ENCODE results near the gene DNAJC11.

The DNAJC11 gene

GRCh38 chr1:6591222-6591621, 110.4 kb downstream of the DNAJC11 start:
- Histone ChIP-seq H3K4me1 (ENCODE audit: control insufficient read depth, insufficient read depth, low read length) (no peaks in the 10 kb centered on the region), H3K27me3 (ENCODE audit: control insufficient read depth, insufficient read depth, low read length) (no peaks in the 10 kb centered on the region), H3K4me3 (ENCODE audit: low read length) (no peak overlapping the region), H3K36me3 (ENCODE audit: control insufficient read depth, insufficient read depth, low read length) (peaks cover 26% of the 10 kb centered on the region), H3K9me3 (ENCODE audit: control insufficient read depth, insufficient read depth, low read length) (no peaks in the 10 kb centered on the region), H3K27ac (ENCODE audit: low read length) (no peak overlapping the region)
- no peak for DNase-seq (ENCODE audit: low read depth, low spot score)
- no CpG with 5 or more reads among the region's 13 CpGs for WGBS (ENCODE audit: insufficient coverage, insufficient read length)

GRCh38 chr1:6590046-6590445, 111.6 kb downstream of the DNAJC11 start:
- Histone ChIP-seq H3K27me3 (ENCODE audit: control insufficient read depth, insufficient read depth, low read length) (no peaks in the 10 kb centered on the region), H3K27ac (ENCODE audit: low read length) (no peak overlapping the region), H3K9me3 (ENCODE audit: control insufficient read depth, insufficient read depth, low read length) (no peaks in the 10 kb centered on the region), H3K4me3 (ENCODE audit: low read length) (no peak overlapping the region), H3K4me1 (ENCODE audit: control insufficient read depth, insufficient read depth, low read length) (no peaks in the 10 kb centered on the region), H3K36me3 (ENCODE audit: control insufficient read depth, insufficient read depth, low read length) (peaks cover 21% of the 10 kb centered on the region)
- no peak for DNase-seq (ENCODE audit: low read depth, low spot score)
- WGBS (ENCODE audit: insufficient coverage, insufficient read length) = no CpG with 5 or more reads among the region's 7 CpGs

- Histone ChIP-seq H3K9me3 (ENCODE audit: control insufficient read depth, insufficient read depth, low read length) (no peaks in the 10 kb centered on the region), H3K36me3 (ENCODE audit: control insufficient read depth, insufficient read depth, low read length) (peaks cover 16% of the 10 kb centered on the region), H3K27ac (ENCODE audit: low read length) (no peak overlapping the region), H3K4me3 (ENCODE audit: low read length) (no peak overlapping the region), H3K4me1 (ENCODE audit: control insufficient read depth, insufficient read depth, low read length) (no peaks in the 10 kb centered on the region), H3K27me3 (ENCODE audit: control insufficient read depth, insufficient read depth, low read length) (no peaks in the 10 kb centered on the region)
- WGBS (ENCODE audit: insufficient coverage, insufficient read length) = no CpG with 5 or more reads among the region's 24 CpGs
- DNase-seq (ENCODE audit: low read depth, low spot score) = no peak
Measured at GRCh38 chr1:6588893-6589520, 112.6 kb downstream of the DNAJC11 start.

GRCh38 chr1:6588128-6588892, 113.3 kb downstream of the DNAJC11 start:
- WGBS (ENCODE audit: insufficient coverage, insufficient read length) = no CpG with 5 or more reads among the region's 25 CpGs
- H3K27ac ChIP-seq (ENCODE audit: low read length) = no peak overlapping the region
- H3K9me3 ChIP-seq (ENCODE audit: control insufficient read depth, insufficient read depth, low read length) = no peaks in the 10 kb centered on the region
- no peak for DNase-seq (ENCODE audit: low read depth, low spot score)
- H3K36me3 ChIP-seq (ENCODE audit: control insufficient read depth, insufficient read depth, low read length) = peaks cover 15% of the 10 kb centered on the region
- H3K4me3 ChIP-seq (ENCODE audit: low read length) = no peak overlapping the region
- no peaks in the 10 kb centered on the region for H3K4me1 ChIP-seq (ENCODE audit: control insufficient read depth, insufficient read depth, low read length)
- no peaks in the 10 kb centered on the region for H3K27me3 ChIP-seq (ENCODE audit: control insufficient read depth, insufficient read depth, low read length)

- no peaks in the 10 kb centered on the region for H3K27me3 ChIP-seq (ENCODE audit: control insufficient read depth, insufficient read depth, low read length)
- no peak for DNase-seq (ENCODE audit: low read depth, low spot score)
- no peaks in the 10 kb centered on the region for H3K4me1 ChIP-seq (ENCODE audit: control insufficient read depth, insufficient read depth, low read length)
- H3K27ac ChIP-seq (ENCODE audit: low read length) = no peak overlapping the region
- WGBS (ENCODE audit: insufficient coverage, insufficient read length) = no CpG with 5 or more reads among the region's 13 CpGs
- H3K36me3 ChIP-seq (ENCODE audit: control insufficient read depth, insufficient read depth, low read length) = peaks cover 10% of the 10 kb centered on the region
- H3K4me3 ChIP-seq (ENCODE audit: low read length) = no peak overlapping the region
- H3K9me3 ChIP-seq (ENCODE audit: control insufficient read depth, insufficient read depth, low read length) = no peaks in the 10 kb centered on the region
Measured at GRCh38 chr1:6587261-6588005, 114.2 kb downstream of the DNAJC11 start.

GRCh38 chr1:6586404-6586816, 115.2 kb downstream of the DNAJC11 start:
- H3K36me3 ChIP-seq (ENCODE audit: control insufficient read depth, insufficient read depth, low read length) = peaks cover 10% of the 10 kb centered on the region

GRCh38 chr1:6585841-6586240, 115.8 kb downstream of the DNAJC11 start:
- Histone ChIP-seq H3K9me3 (ENCODE audit: control insufficient read depth, insufficient read depth, low read length) (no peaks in the 10 kb centered on the region), H3K4me1 (ENCODE audit: control insufficient read depth, insufficient read depth, low read length) (no peaks in the 10 kb centered on the region), H3K36me3 (ENCODE audit: control insufficient read depth, insufficient read depth, low read length) (peaks cover 8% of the 10 kb centered on the region), H3K4me3 (ENCODE audit: low read length) (no peak overlapping the region), H3K27ac (ENCODE audit: low read length) (no peak overlapping the region), H3K27me3 (ENCODE audit: control insufficient read depth, insufficient read depth, low read length) (no peaks in the 10 kb centered on the region)
- WGBS (ENCODE audit: insufficient coverage, insufficient read length) = no CpG with 5 or more reads among the region's 7 CpGs
- DNase-seq (ENCODE audit: low read depth, low spot score) = no peak

More at GRCh38 chr1:6586404-6586816, 115.2 kb downstream of the DNAJC11 start:
- no peak for DNase-seq (ENCODE audit: low read depth, low spot score)
- Histone ChIP-seq H3K27me3 (ENCODE audit: control insufficient read depth, insufficient read depth, low read length) (no peaks in the 10 kb centered on the region), H3K4me1 (ENCODE audit: control insufficient read depth, insufficient read depth, low read length) (no peaks in the 10 kb centered on the region), H3K4me3 (ENCODE audit: low read length) (no peak overlapping the region), H3K27ac (ENCODE audit: low read length) (no peak overlapping the region), H3K9me3 (ENCODE audit: control insufficient read depth, insufficient read depth, low read length) (no peaks in the 10 kb centered on the region)
- no CpG with 5 or more reads among the region's 11 CpGs for WGBS (ENCODE audit: insufficient coverage, insufficient read length)

- no peak for DNase-seq (ENCODE audit: low read depth, low spot score)
- Histone ChIP-seq H3K4me1 (ENCODE audit: control insufficient read depth, insufficient read depth, low read length) (0 out of 2 replicates have a peak, but pooled peaks cover 3% of the 10 kb centered on the region), H3K36me3 (ENCODE audit: control insufficient read depth, insufficient read depth, low read length) (peaks cover 8% of the 10 kb centered on the region), H3K27me3 (ENCODE audit: control insufficient read depth, insufficient read depth, low read length) (no peaks in the 10 kb centered on the region), H3K4me3 (ENCODE audit: low read length) (no peak overlapping the region), H3K27ac (ENCODE audit: low read length) (no peak overlapping the region), H3K9me3 (ENCODE audit: control insufficient read depth, insufficient read depth, low read length) (no peaks in the 10 kb centered on the region)
- WGBS (ENCODE audit: insufficient coverage, insufficient read length) = no CpG with 5 or more reads among the region's 12 CpGs
Measured at GRCh38 chr1:6585081-6585722, 116.4 kb downstream of the DNAJC11 start.

Data from iPS DF 6.9 (cell line).